HepG2 (cell line): Measurements from ENCODE around the gene REEP3. TPM values are rescaled to one million over a fixed set of nuclear protein-coding genes. Genes with fewer than 3 reads are reported as not detected.

Source experiments
- ATAC-seq: fragments of 200-7000 bp; cut with Tn5 transposase; 3 replicates; pipeline ENCODE4 v1.9.1; 2020; ENCODE audit warnings: mild to moderate bottlenecking, moderate library complexity
- BruUV-seq: library from RNA; stranded (reverse); fragments of 400-500 nt; replicated peaks from 2 replicates; lab custom pipeline; 2021; lab: Mats Ljungman, UMichigan
- CTCF ChIA-PET: fragments of 300-600 bp; formaldehyde crosslinking; extraction: SDS; loops from one replicate; lab custom pipeline; 2021; ENCODE audit warnings: low total read pairs, inconsistent platforms, low intra/inter-chr PET ratio; lab: Yijun Ruan, JAX
- POLR2A ChIA-PET: fragments of 350-600 bp; sonication (Branson Sonifier 250); formaldehyde crosslinking; loops from one replicate; lab custom pipeline; 2020; ENCODE audit warnings: antibody characterized with exemption, inconsistent platforms; lab: Yijun Ruan, JAX
- DNase-seq: peaks from one replicate; pipeline ENCODE4 v3.0.0-alpha.2; 2015; ENCODE audit warnings: low spot score
- FAIRE-seq: peaks from 3 replicates; lab custom pipeline; 2011; peaks lifted over from hg19 to GRCh38; lab: Jason Lieb, UNC
- H2AFZ ChIP-seq: one replicate; pipeline ENCODE4 v1.6.1; 2011; ENCODE audit warnings: low read length, inconsistent platforms
- H3K27ac ChIP-seq: fragments of 300-600 bp; 3 replicates; pipeline ENCODE4 v1.8.0; 2011; ENCODE audit warnings: mixed run types, mild to moderate bottlenecking, mixed read lengths, low read length, inconsistent platforms; ENCODE audit not compliant: insufficient read depth; ENCODE audit errors: extremely low read length
- H3K27me3 ChIP-seq, 2 experiments: fragments of 200-600 bp in 1 of 2; 2 replicates in 1 of 2; 3 replicates in 1 of 2; pipeline versions ENCODE4 v1.6.0 to v1.8.0; 2011; ENCODE audit warnings: low read length in 2 of 2, mild to moderate bottlenecking in 2 of 2, moderate library complexity in 2 of 2, inconsistent platforms in 1 of 2; ENCODE audit not compliant: insufficient read depth in 2 of 2, control insufficient read depth in 1 of 2
- H3K36me3 ChIP-seq, 2 experiments: fragments of 200-600 bp in 1 of 2; replicated peaks in 1 of 2; 2 replicates in 1 of 2; 3 replicates in 1 of 2; pipeline versions ENCODE4 v1.5.1 to v1.8.0; 2011; ENCODE audit warnings: low read length in 2 of 2, inconsistent platforms in 1 of 2; ENCODE audit not compliant: insufficient read depth in 2 of 2, control insufficient read depth in 1 of 2
- H3K4me1 ChIP-seq: 2 replicates; pipeline ENCODE4 v1.5.1; 2012; ENCODE audit warnings: low read length, inconsistent platforms; ENCODE audit not compliant: insufficient read depth
- H3K4me2 ChIP-seq: 2 replicates; pipeline ENCODE4 v1.6.0; 2011; ENCODE audit warnings: low read depth, low read length, inconsistent platforms
- H3K4me3 ChIP-seq, 3 experiments: fragments of 200-600 bp in 1 of 3; sonication (generic), shearing (Covaris generic) in 1 of 3; replicated peaks in 1 of 3; 2 replicates each; pipeline ENCODE4 v1.5.1; 2011 to 2016; ENCODE audit warnings: low read length in 3 of 3, inconsistent platforms in 2 of 3, low read depth in 2 of 3, mild to moderate bottlenecking in 2 of 3, control low read depth in 1 of 3, mixed read lengths in 1 of 3; ENCODE audit not compliant: insufficient read depth in 1 of 3
- H3K79me2 ChIP-seq: one replicate; pipeline ENCODE4 v1.6.1; 2011; ENCODE audit warnings: low read length, inconsistent platforms; ENCODE audit not compliant: insufficient read depth
- H3K9ac ChIP-seq: 2 replicates; pipeline ENCODE4 v1.6.0; 2011; ENCODE audit warnings: mild to moderate bottlenecking, low read depth, low read length, inconsistent platforms; ENCODE audit not compliant: insufficient read depth
- H3K9me3 ChIP-seq: 2 replicates; pipeline ENCODE4 v1.5.1; 2012; ENCODE audit warnings: mild to moderate bottlenecking, low read length
- H4K20me1 ChIP-seq: 2 replicates; pipeline ENCODE4 v1.6.0; 2011; ENCODE audit warnings: inconsistent platforms, mild to moderate bottlenecking, low read length, moderate library complexity; ENCODE audit not compliant: insufficient read depth
- DR1 ChIP-seq: sonication (generic); formaldehyde crosslinking; IDR thresholded peaks from 2 replicates; pipeline ENCODE4 v1.8.0; 2021; ENCODE audit warnings: mild to moderate bottlenecking, missing genetic modification reagents, inconsistent platforms
- HMG20B ChIP-seq: conservative IDR thresholded peaks from 2 replicates; pipeline ENCODE4 v1.6.1; 2016; ENCODE audit warnings: missing genetic modification reagents, missing compliant biosample characterization
- NFE2 ChIP-seq: sonication (generic); formaldehyde crosslinking; IDR thresholded peaks from 2 replicates; pipeline ENCODE4 v1.4.0; 2020; ENCODE audit warnings: missing genetic modification reagents
- PBX3 ChIP-seq: sonication (generic); formaldehyde crosslinking; IDR thresholded peaks from 2 replicates; pipeline ENCODE4 v1.8.1; 2023; ENCODE audit warnings: missing genetic modification reagents, inconsistent platforms, borderline replicate concordance
- PHF5A ChIP-seq: IDR thresholded peaks from one replicate; pipeline ENCODE4 v1.6.1; 2018; ENCODE audit warnings: low read depth, missing genetic modification reagents; ENCODE audit not compliant: unreplicated experiment
- RBM39 ChIP-seq: fragments of 200-400 bp; formaldehyde crosslinking; IDR thresholded peaks from one replicate; pipeline ENCODE4 v1.6.1; 2018; ENCODE audit warnings: antibody characterized with exemption, mild to moderate bottlenecking, low read depth, low read length; ENCODE audit not compliant: poor library complexity, severe bottlenecking
- ZMYM3 ChIP-seq: sonication (generic); formaldehyde crosslinking; IDR thresholded peaks from 2 replicates; pipeline ENCODE4 v1.5.1; 2020; ENCODE audit warnings: mild to moderate bottlenecking, missing genetic modification reagents
- ZNF704 ChIP-seq: sonication (generic); formaldehyde crosslinking; IDR thresholded peaks from 2 replicates; pipeline ENCODE4 v1.8.1; 2023; ENCODE audit warnings: mild to moderate bottlenecking, inconsistent platforms, moderate library complexity, missing genetic modification reagents, borderline replicate concordance
- ZNF746 ChIP-seq: sonication (generic); formaldehyde crosslinking; IDR thresholded peaks from 2 replicates; pipeline ENCODE4 v1.8.0; 2022; ENCODE audit warnings: mild to moderate bottlenecking, missing genetic modification reagents
- ZNF777 ChIP-seq: sonication (generic); formaldehyde crosslinking; IDR thresholded peaks from 2 replicates; pipeline ENCODE4 v1.4.0; 2020; ENCODE audit warnings: missing genetic modification reagents
- WGBS: methylation state at CpG from one replicate; pipeline ENCODE4 v1.1.6; 2017; ENCODE audit warnings: low lambda C conversion rate; 5-methylcytosine and 5-hydroxymethylcytosine counted together
- in situ Hi-C: cut with HindIII; loops from 2 replicates; pipeline ENCODE4 v1.10.0; 2017; ENCODE audit warnings: low pct_unique_long_range_greater_than_20kb; ENCODE audit not compliant: extremely low pct_ligation_motif_present
- intact Hi-C: fragments of 100-400 bp; cut with micrococcal nuclease; formaldehyde crosslinking; loops from one replicate; pipeline ENCODE4 v1.10.0; 2022; ENCODE audit not compliant: unreplicated experiment
- polyA plus RNA-seq, 8 experiments: library from polyadenylated mRNA; depleted of rRNA in 3 of 8; stranded (reverse) in 7 of 8; unstranded in 1 of 8; fragments of >200 nt; fragmentation: Illumina TruSeq in 4 of 8; extraction: Trizol in 4 of 8; gene quantifications; 2 replicates each; pipeline versions ENCODE4 v1.2.1 to v1.2.3, GENCODE V29; 2011 to 2016; ENCODE audit warnings: low read depth in 4 of 8, missing spikeins in 1 of 8, mixed read lengths in 1 of 8; ENCODE audit not compliant: insufficient read depth in 1 of 8
- total RNA-seq, 5 experiments: library from RNA; depleted of rRNA; stranded (reverse); fragments of >200 nt; fragmentation: Illumina TruSeq; extraction: Trizol; gene quantifications; 2 replicates each; pipeline ENCODE4 v1.2.3, GENCODE V29; 2016; ENCODE audit warnings: low read depth in 1 of 5
- TF ChIP-seq, protein P1 (sequence below): sonication (generic); formaldehyde crosslinking; IDR thresholded peaks from 2 replicates; pipeline ENCODE4 v1.5.0; 2020; ENCODE audit warnings: mild to moderate bottlenecking, missing genetic modification reagents, borderline replicate concordance

The REEP3 gene
- total and polyA plus RNA-seq, 2 of the 13 experiments (the other 11 are each of a cell fraction or from before 2014, with no cell fraction given): 7.1 to 31.4 TPM

GRCh38 chr10:63544418-63544817, 23.2 kb downstream of the REEP3 start (continued):
- TF ChIP-seq, protein P1, sequence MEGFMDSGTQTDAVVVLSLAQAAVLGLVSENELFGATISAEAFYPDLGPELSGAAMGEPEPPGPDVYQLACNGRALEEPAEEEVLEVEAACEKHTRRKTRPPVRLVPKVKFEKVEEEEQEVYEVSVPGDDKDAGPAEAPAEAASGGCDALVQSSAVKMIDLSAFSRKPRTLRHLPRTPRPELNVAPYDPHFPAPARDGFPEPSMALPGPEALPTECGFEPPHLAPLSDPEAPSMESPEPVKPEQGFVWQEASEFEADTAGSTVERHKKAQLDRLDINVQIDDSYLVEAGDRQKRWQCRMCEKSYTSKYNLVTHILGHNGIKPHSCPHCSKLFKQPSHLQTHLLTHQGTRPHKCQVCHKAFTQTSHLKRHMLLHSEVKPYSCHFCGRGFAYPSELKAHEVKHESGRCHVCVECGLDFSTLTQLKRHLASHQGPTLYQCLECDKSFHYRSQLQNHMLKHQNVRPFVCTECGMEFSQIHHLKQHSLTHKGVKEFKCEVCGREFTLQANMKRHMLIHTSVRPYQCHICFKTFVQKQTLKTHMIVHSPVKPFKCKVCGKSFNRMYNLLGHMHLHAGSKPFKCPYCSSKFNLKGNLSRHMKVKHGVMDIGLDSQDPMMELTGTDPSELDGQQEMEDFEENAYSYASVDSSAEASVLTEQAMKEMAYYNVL: no peak
- no peak for TF ChIP-seq ZNF704 (CRISPR knock-in tag)
- TF ChIP-seq PBX3 (CRISPR knock-in tag): no peak

DNA sequence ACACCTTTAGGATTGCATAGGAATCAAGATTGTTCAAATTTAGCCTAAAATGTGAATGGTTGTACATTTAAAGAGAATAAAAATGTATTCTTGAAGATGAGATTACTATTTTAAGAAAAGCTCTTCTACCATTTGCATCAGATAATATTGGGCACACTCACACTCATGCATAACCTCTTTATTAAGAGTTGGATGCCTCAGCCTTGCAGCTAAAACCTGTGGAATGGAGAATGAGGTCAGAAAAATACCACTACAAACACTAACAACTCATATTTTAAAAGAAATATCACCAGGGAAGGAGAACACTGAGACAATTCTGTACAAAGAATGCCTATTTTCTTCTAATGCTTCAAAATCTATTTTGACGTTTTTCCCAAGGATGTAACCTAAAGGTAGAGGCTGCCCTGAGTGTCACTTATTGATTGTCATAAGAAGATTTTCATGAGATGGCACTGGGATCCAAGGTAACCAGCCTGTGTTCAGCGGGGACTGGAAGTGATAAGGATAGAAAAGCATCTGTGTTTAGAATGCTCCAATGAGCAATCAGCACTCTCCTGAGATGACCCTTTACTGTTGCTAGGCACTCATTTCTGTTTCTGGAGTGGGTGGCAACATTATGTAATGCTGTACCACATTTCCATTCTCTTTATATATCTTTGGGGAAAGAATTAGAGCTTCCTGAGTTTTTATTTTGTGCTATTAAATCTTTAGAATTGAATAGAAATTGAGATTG, 26.6 kb downstream of the REEP3 start:
- Histone ChIP-seq H4K20me1 (no peaks in the 10 kb centered on the region), H3K9ac (no peak overlapping the region), H3K27ac (no peak overlapping the region), H3K4me2 (no peak overlapping the region), H3K9me3 (no peaks in the 10 kb centered on the region), H3K79me2 (peaks cover 9% of the 10 kb centered on the region), H3K27me3 (no peaks in the 10 kb centered on the region), H3K4me1 (peaks cover 13% of the 10 kb centered on the region), H3K36me3 (no peaks in the 10 kb centered on the region), H3K4me3 (no peak overlapping the region), H2AFZ (no peak overlapping the region)
- DNase-seq (no peak), ATAC-seq (no peak), FAIRE-seq (no peak)
- CTCF ChIA-PET: no interaction called here
- POLR2A ChIA-PET: no interaction called here
- 98% methylated on average over 2 of the region's 2 CpGs for WGBS
- in situ Hi-C loops (no loop called here), intact Hi-C loops (no loop called here)
- no TSS peak for BruUV-seq
- TF ChIP-seq ZMYM3 (CRISPR knock-in tag) (no peak), HMG20B (CRISPR knock-in tag) (no peak), RBM39 (no peak), ZNF746 (no peak), NFE2 (no peak), PHF5A (CRISPR knock-in tag) (no peak), ZNF777 (CRISPR knock-in tag) (no peak), DR1 (no peak)
